ENCODE results near the gene EMC9.

The EMC9 gene

DNA sequence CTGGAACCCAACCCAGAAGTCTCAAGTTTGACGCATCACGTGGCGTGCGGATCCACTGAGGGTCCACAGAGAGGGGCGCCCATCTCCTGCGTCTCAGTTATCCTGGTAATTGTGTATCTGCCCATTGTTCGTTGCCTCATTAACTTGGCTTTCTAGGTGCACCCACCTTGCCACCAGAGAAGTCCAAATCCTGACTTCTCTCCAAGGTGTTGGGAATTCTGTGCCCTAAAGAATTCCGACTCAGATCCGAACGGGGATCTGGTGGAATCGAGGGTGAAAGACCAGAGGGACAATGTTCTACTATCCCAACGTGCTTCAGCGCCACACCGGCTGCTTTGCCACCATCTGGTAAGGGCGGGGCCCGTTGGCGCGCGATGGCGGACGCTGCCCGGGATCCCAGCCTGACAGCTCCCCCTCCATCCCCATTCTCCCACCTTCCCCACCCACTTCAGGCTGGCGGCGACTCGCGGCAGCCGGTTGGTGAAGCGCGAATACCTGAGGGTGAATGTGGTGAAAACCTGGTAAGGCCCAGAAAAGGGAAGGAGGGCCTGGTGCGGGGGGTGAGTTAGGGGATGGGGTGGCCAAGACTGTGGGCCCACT lies 31.0 kb upstream of the EMC9 start:
- Histone ChIP-seq H3K27me3 (ENCODE audit: control insufficient read depth, low read length) (no peaks in the 10 kb centered on the region), H3K4me3 (ENCODE audit: low read length) (peak overlapping the region; percentile 78), H3K79me2 (ENCODE audit: control insufficient read depth, low read length) (no peaks in the 10 kb centered on the region; the same call in 1 of the 2 replicates), H3F3A (ENCODE audit: control insufficient read depth, insufficient read depth) (peaks cover 5% of the 10 kb centered on the region; the same call in 1 of the 2 replicates), H3K27ac (ENCODE audit: low read depth, low read length) (no peak overlapping the region; the same call in 1 of the 2 replicates), H3K9me3 (ENCODE audit: control insufficient read depth, insufficient read depth, low read length) (no peaks in the 10 kb centered on the region), H3K4me2 (ENCODE audit: low read length) (peak overlapping the region; percentile 77), H4K20me1 (ENCODE audit: control insufficient read depth, insufficient read depth, low read depth, low read length) (no peaks in the 10 kb centered on the region), H3K4me1 (ENCODE audit: control insufficient read depth, low read length) (peaks cover 22% of the 10 kb centered on the region), H3K9me2 (replicated peaks; ENCODE audit: control insufficient read depth, low read length) (no peaks in the 10 kb centered on the region), H3K36me3 (ENCODE audit: control insufficient read depth, low read length) (no peaks in the 10 kb centered on the region)
- TF ChIP-seq EZH2phosphoT487 (IDR thresholded peaks at IDR 0.05; ENCODE audit: borderline replicate concordance, low read length): no peak
- TF ChIP-seq, protein P1, sequence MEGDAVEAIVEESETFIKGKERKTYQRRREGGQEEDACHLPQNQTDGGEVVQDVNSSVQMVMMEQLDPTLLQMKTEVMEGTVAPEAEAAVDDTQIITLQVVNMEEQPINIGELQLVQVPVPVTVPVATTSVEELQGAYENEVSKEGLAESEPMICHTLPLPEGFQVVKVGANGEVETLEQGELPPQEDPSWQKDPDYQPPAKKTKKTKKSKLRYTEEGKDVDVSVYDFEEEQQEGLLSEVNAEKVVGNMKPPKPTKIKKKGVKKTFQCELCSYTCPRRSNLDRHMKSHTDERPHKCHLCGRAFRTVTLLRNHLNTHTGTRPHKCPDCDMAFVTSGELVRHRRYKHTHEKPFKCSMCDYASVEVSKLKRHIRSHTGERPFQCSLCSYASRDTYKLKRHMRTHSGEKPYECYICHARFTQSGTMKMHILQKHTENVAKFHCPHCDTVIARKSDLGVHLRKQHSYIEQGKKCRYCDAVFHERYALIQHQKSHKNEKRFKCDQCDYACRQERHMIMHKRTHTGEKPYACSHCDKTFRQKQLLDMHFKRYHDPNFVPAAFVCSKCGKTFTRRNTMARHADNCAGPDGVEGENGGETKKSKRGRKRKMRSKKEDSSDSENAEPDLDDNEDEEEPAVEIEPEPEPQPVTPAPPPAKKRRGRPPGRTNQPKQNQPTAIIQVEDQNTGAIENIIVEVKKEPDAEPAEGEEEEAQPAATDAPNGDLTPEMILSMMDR (IDR thresholded peaks at IDR 0.05; ENCODE audit: low read depth, low read length, poor library complexity, severe bottlenecking): no peak

DNA sequence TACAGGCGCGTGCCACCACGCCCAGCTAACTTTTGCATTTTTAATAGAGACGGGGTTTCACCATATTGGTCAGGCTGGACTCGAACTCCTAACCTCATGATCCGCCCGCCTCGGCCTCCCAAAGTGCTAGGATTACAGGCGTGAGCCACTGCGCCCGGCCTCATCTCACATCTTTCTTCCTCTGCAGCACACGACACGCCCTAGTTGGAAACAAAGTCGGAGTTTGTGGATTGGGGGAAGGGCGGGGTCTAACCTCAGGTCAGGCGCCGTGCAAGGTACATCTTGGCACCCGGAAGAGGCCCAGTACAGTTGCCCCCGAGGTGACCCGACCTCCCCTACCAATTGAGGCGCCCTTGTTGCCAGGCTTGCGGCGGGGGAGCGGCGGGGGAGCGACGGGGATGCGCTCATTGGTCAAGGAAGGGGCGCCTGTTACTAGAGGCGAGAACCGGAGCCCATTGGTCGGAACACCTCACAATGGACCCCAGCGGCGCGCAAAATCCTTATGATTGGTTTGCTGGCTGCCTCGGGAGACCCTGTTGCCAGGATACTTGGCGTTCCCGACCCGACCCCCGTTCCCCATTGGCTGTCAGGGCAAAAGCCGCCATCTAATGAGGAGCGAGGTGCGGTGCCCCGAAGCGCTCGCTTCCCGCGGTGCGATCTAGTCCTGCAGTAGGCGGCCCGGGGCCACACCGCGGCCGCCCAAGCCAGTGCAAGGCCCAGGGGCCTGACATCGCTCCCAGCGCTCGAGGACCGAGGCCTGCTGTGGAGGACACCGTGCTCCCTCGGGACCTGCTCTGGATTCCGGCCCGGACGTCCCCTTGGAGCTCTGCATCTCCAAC lies 30.2 kb upstream of the EMC9 start, which contains the start of gene REC8:
Gene REC8, plus strand, starts transcription at position 659 of the 839 bp plus-strand sequence. CDS start 473 bp downstream, outside the sequence.
- Histone ChIP-seq H3K27me3 (ENCODE audit: control insufficient read depth, low read length) (no peaks in the 10 kb centered on the region), H3K4me1 (ENCODE audit: control insufficient read depth, low read length) (peaks cover 22% of the 10 kb centered on the region), H3K79me2 (ENCODE audit: control insufficient read depth, low read length) (no peaks in the 10 kb centered on the region; the same call in 1 of the 2 replicates), H4K20me1 (ENCODE audit: control insufficient read depth, insufficient read depth, low read depth, low read length) (no peaks in the 10 kb centered on the region), H3K9me2 (replicated peaks; ENCODE audit: control insufficient read depth, low read length) (no peaks in the 10 kb centered on the region), H3K9me3 (ENCODE audit: control insufficient read depth, insufficient read depth, low read length) (no peaks in the 10 kb centered on the region), H3K4me2 (ENCODE audit: low read length) (peak within 1 kb of the TSS; percentile 77), H3K4me3 (ENCODE audit: low read length) (peak within 1 kb of the TSS; percentile 78), H3F3A (ENCODE audit: control insufficient read depth, insufficient read depth) (peaks cover 5% of the 10 kb centered on the region; the same call in 1 of the 2 replicates), H3K27ac (ENCODE audit: low read depth, low read length) (peak within 1 kb of the TSS; percentile 21; the same call in 1 of the 2 replicates), H3K36me3 (ENCODE audit: control insufficient read depth, low read length) (peaks cover 2% of the 10 kb centered on the region; the same call in 1 of the 2 replicates)
- TF ChIP-seq EZH2phosphoT487 (IDR thresholded peaks at IDR 0.05; ENCODE audit: borderline replicate concordance, low read length): no peak
- TF ChIP-seq, protein P1 (IDR thresholded peaks at IDR 0.05; ENCODE audit: low read depth, low read length, poor library complexity, severe bottlenecking): no peak

- TF ChIP-seq EZH2phosphoT487 (IDR thresholded peaks at IDR 0.05; ENCODE audit: borderline replicate concordance, low read length): no peak
- TF ChIP-seq, protein P1 (IDR thresholded peaks at IDR 0.05; ENCODE audit: low read depth, low read length, poor library complexity, severe bottlenecking): no peak
- Histone ChIP-seq H3K9me2 (replicated peaks; ENCODE audit: control insufficient read depth, low read length) (no peaks in the 10 kb centered on the region), H3K27me3 (ENCODE audit: control insufficient read depth, low read length) (no peaks in the 10 kb centered on the region), H4K20me1 (ENCODE audit: control insufficient read depth, insufficient read depth, low read depth, low read length) (no peaks in the 10 kb centered on the region), H3K79me2 (ENCODE audit: control insufficient read depth, low read length) (no peaks in the 10 kb centered on the region; the same call in 1 of the 2 replicates), H3K4me1 (ENCODE audit: control insufficient read depth, low read length) (peaks cover 21% of the 10 kb centered on the region), H3K27ac (ENCODE audit: low read depth, low read length) (no peak overlapping the region), H3K36me3 (ENCODE audit: control insufficient read depth, low read length) (peaks cover 32% of the 10 kb centered on the region), H3K4me2 (ENCODE audit: low read length) (no peak overlapping the region), H3K4me3 (ENCODE audit: low read length) (no peak overlapping the region), H3K9me3 (ENCODE audit: control insufficient read depth, insufficient read depth, low read length) (no peaks in the 10 kb centered on the region), H3F3A (ENCODE audit: control insufficient read depth, insufficient read depth) (peaks cover 3% of the 10 kb centered on the region; the same call in 1 of the 2 replicates)
Measured at GRCh38 chr14:24167469-24168114, 26.2 kb upstream of the EMC9 start.

Data from DOHH2 (cell line).